ENCODE results near the gene APBB2.

GRCh38 chr4:41006141-41006540 is 208.2 kb downstream of the APBB2 start:
- no peak for TF ChIP-seq CTCF (IDR thresholded peaks at IDR 0.05)
- TF ChIP-seq POLR2AphosphoS5 (IDR thresholded peaks at IDR 0.05): no peak

Data from esophagus muscularis mucosa (tissue), 3 donors.